22Rv1 (cell line): Measurements from ENCODE around the gene DYNC1I1.

ENCODE experiments used
- ZFX ChIP-seq: fragments of 450-650 bp; IDR thresholded peaks from 2 replicates; pipeline ENCODE4 v1.6.1; 2017; ENCODE audit warnings: antibody characterized with exemption, borderline replicate concordance
- TF ChIP-seq, protein P1 (sequence below): fragments of 450-650 bp; IDR thresholded peaks from 2 replicates; pipeline ENCODE4 v1.5.1; 2017; ENCODE audit warnings: mild to moderate bottlenecking

DNA sequence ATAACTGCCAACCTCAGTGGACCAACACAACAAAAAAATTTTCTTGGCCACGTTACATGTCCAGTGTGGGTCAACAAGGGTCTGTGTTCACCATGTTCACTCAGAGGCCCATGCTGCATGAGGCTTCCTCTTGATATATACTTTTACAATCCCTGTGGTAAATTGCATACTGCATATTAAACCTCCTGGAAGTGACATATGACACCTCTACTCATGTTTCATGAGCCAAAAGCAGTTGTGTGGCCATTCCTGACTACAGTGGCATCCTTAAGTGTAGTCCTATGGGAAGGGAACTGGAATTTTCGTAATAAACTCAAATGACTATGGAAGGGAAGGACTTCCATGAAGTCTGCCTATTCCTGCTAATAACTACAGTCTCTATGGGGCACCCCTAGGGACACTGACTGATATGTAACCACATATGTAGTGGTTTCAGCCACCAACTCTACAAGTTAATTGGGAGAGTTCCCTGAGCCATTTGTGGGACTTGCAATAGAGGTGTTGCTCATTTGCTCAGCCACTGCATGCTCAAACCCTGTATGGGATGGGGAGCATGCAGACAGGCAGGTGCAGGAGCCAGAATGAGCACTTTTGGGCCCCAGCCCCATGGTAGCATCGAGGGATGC, 9.7 kb downstream of the DYNC1I1 start:
- TF ChIP-seq, protein P1, sequence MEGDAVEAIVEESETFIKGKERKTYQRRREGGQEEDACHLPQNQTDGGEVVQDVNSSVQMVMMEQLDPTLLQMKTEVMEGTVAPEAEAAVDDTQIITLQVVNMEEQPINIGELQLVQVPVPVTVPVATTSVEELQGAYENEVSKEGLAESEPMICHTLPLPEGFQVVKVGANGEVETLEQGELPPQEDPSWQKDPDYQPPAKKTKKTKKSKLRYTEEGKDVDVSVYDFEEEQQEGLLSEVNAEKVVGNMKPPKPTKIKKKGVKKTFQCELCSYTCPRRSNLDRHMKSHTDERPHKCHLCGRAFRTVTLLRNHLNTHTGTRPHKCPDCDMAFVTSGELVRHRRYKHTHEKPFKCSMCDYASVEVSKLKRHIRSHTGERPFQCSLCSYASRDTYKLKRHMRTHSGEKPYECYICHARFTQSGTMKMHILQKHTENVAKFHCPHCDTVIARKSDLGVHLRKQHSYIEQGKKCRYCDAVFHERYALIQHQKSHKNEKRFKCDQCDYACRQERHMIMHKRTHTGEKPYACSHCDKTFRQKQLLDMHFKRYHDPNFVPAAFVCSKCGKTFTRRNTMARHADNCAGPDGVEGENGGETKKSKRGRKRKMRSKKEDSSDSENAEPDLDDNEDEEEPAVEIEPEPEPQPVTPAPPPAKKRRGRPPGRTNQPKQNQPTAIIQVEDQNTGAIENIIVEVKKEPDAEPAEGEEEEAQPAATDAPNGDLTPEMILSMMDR: no peak
- no peak for TF ChIP-seq ZFX
